AG09309 (cell line): ENCODE data around the gene TFAP2C.
"Not testable (repeated sequence)": the region's sequence is repeated elsewhere in the genome, so short reads cannot be mapped to it uniquely, and the experiment has no call there.

Experiments used
- DNase-seq: peaks from one replicate; pipeline ENCODE4 v3.0.0-alpha.2; 2010; ENCODE audit warnings: low read depth
- H3K4me3 ChIP-seq: 2 replicates; pipeline ENCODE4 v1.5.1; 2011; ENCODE audit warnings: mild to moderate bottlenecking, low read depth, low read length, moderate library complexity; ENCODE audit not compliant: control insufficient read depth
- TF ChIP-seq, protein P1 (sequence below): IDR thresholded peaks from 2 replicates; pipeline ENCODE4 v1.5.1; 2011; ENCODE audit warnings: mild to moderate bottlenecking, low read depth, low read length, inconsistent platforms; ENCODE audit not compliant: insufficient read depth, control insufficient read depth; ENCODE audit errors: missing control alignments

The TFAP2C gene

GRCh38 chr20:56646599-56646998 is 17.5 kb downstream of the TFAP2C start:
- TF ChIP-seq, protein P1, sequence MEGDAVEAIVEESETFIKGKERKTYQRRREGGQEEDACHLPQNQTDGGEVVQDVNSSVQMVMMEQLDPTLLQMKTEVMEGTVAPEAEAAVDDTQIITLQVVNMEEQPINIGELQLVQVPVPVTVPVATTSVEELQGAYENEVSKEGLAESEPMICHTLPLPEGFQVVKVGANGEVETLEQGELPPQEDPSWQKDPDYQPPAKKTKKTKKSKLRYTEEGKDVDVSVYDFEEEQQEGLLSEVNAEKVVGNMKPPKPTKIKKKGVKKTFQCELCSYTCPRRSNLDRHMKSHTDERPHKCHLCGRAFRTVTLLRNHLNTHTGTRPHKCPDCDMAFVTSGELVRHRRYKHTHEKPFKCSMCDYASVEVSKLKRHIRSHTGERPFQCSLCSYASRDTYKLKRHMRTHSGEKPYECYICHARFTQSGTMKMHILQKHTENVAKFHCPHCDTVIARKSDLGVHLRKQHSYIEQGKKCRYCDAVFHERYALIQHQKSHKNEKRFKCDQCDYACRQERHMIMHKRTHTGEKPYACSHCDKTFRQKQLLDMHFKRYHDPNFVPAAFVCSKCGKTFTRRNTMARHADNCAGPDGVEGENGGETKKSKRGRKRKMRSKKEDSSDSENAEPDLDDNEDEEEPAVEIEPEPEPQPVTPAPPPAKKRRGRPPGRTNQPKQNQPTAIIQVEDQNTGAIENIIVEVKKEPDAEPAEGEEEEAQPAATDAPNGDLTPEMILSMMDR, result no peak
- no peak overlapping the region for H3K4me3 ChIP-seq
- DNase-seq, result no peak

- no peak for DNase-seq
- TF ChIP-seq, protein P1, result no peak
- H3K4me3 ChIP-seq, result no peak overlapping the region
These were observed 24.1 kb downstream of the TFAP2C start for GRCh38 chr20:56653211-56653610.

DNA sequence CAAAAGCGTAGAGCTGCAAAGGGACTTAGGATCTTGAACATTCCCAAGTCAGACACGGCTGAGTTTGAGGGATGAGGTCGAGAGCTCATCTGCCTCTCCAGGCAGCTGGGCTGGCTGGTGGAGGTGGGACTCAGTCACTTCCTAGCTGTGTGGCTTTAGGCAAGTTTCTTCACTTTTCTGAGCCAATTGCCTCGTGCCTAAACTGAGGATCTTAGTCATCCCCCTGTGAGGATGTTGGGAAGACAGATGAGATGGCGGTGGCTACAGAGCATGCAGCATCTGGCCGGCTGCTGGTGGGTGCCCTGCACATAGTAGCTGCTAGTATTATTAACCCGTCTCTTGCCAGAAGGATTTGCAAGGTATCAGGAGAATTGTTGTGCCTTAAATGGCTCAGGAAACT is 27.5 kb downstream of the TFAP2C start:
- TF ChIP-seq, protein P1, result no peak
- no peak for DNase-seq
- no peak overlapping the region for H3K4me3 ChIP-seq

DNA sequence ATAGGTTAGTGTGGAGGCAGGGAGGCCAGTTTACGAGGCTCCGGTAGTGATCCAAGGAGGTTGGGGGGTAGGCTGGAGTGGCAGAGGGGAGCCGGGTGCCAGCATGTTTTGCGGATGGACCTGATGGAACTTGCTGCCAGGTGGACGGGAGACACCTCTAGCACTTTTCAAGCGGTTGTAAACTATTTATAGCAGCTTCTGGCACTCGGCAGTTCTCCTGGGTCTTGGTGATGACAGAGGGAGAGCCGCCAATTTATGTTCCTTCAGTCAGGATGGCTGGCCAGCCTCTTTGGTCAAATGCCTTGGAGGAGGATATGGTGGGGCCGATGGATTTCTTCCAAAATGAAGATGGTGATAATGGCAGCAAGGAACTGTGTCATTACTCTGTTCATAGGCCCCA is 28.8 kb downstream of the TFAP2C start:
- no peak overlapping the region for H3K4me3 ChIP-seq
- DNase-seq, result no peak
- TF ChIP-seq, protein P1, result no peak

DNA sequence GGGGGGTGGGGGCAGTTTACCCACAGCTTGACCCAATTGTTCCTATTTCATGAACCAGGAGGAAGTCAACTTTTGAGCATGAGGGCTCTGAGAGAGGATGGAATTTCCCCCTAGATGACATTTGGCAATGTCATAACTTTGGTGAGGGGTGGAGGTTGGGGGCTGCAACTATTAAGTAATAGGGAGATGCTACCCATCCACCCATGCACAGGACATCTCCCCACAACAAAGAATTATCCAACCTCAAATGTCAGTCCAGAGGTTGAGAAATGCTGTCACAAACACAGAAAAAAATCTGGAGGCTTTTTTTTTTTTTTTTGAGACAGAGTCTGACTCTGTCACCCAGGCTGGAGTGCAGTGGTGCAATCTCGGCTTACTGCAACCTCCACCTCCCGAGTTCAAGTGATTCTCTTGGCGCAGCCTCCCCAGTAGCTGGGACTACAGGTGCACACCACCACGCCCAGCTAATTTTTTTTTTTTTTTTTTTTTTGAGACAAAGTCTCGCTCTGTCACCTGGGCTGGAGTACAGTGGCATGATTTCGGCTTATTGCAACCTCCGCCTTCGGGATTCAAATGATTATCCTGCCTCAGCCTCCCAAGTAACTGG is 29.3 kb downstream of the TFAP2C start:
- H3K4me3 ChIP-seq, DNase-seq: not testable (repeated sequence)

GRCh38 chr20:56663660-56664059 is 34.6 kb downstream of the TFAP2C start:
- no peak overlapping the region for H3K4me3 ChIP-seq
- DNase-seq, result no peak
- TF ChIP-seq, protein P1, result no peak

DNA sequence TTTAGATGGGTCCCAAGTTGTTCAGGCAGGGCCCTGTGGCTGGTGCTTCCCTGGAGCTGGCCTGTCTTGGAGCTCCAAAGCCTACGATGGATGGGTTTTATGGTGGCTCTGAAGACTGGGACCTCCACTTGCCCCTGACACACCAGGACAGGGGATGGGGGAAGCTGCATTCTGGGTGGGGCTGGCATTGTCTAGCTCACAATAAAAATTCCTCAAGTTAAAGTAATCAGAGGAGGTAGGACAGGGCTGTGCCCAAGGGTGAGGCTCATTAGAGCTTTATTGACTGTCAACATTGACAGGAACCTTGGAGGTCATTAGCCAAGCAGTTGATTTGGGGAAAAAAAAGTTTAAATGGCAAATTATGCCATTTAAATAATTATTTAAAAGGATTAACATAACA is 35.7 kb downstream of the TFAP2C start:
- TF ChIP-seq, protein P1, result no peak
- no peak for DNase-seq
- no peak overlapping the region for H3K4me3 ChIP-seq
